ENCODE measurements around the gene PRR22.

The PRR22 gene

GRCh38 chr19:5814123-5814851 lies 29.7 kb upstream of the PRR22 start:
- no peak for DNase-seq (ENCODE audit: low read depth)

- no peak for DNase-seq (ENCODE audit: low read depth)
Observed at GRCh38 chr19:5811117-5811516, 26.6 kb upstream of the PRR22 start.

GRCh38 chr19:5809469-5809868 lies 24.9 kb upstream of the PRR22 start:
- DNase-seq (ENCODE audit: low read depth), result no peak

GRCh38 chr19:5809053-5809452 lies 24.5 kb upstream of the PRR22 start:
- no peak for DNase-seq (ENCODE audit: low read depth)

GRCh38 chr19:5808120-5808816 lies 23.7 kb upstream of the PRR22 start:
- no peak for DNase-seq (ENCODE audit: low read depth)

GRCh38 chr19:5806905-5807304 lies 22.4 kb upstream of the PRR22 start:
- DNase-seq (ENCODE audit: low read depth), result no peak

- DNase-seq (ENCODE audit: low read depth), result no peak
Observed at GRCh38 chr19:5806133-5806489, 21.6 kb upstream of the PRR22 start.

- DNase-seq (ENCODE audit: low read depth), result no peak
Observed at GRCh38 chr19:5805462-5806132, 21.1 kb upstream of the PRR22 start.

- no peak for DNase-seq (ENCODE audit: low read depth)
Observed at GRCh38 chr19:5804516-5805461, 20.2 kb upstream of the PRR22 start, which contains the start of gene NRTN. Gene NRTN (plus strand): TSS chr19:5805067. CDS start chr19:5824166, 19,099 bp downstream.

- DNase-seq (ENCODE audit: low read depth), result peak; percentile 90
Observed at GRCh38 chr19:5803752-5804515, 19.4 kb upstream of the PRR22 start.

- DNase-seq (ENCODE audit: low read depth), result no peak
Observed at GRCh38 chr19:5803441-5803751, 18.9 kb upstream of the PRR22 start.

- DNase-seq (ENCODE audit: low read depth), result no peak
Observed at GRCh38 chr19:5801796-5802619, 17.5 kb upstream of the PRR22 start.

- no peak for DNase-seq (ENCODE audit: low read depth)
Observed at GRCh38 chr19:5800361-5801270, 16.1 kb upstream of the PRR22 start.

GRCh38 chr19:5799247-5800241 lies 15.0 kb upstream of the PRR22 start:
- DNase-seq (ENCODE audit: low read depth), result no peak

GRCh38 chr19:5798244-5798643 lies 13.7 kb upstream of the PRR22 start:
- DNase-seq (ENCODE audit: low read depth), result no peak

GRCh38 chr19:5795382-5795919 lies 10.9 kb upstream of the PRR22 start:
- no peak for DNase-seq (ENCODE audit: low read depth)

- DNase-seq (ENCODE audit: low read depth), result no peak
Observed at GRCh38 chr19:5793188-5793587, 8.6 kb upstream of the PRR22 start.

GRCh38 chr19:5792224-5792623 lies 7.7 kb upstream of the PRR22 start:
- no peak for DNase-seq (ENCODE audit: low read depth)
